NCI-H510A treated with DMSO at 0.1 percent for 48 hours (cell line): Measurements from ENCODE around the gene LY6G6F.

Experiments
- DNase-seq: peaks from one replicate; lab custom pipeline; 2025; lab: John Stamatoyannopoulos, UW

Gene LY6G6F

DNA sequence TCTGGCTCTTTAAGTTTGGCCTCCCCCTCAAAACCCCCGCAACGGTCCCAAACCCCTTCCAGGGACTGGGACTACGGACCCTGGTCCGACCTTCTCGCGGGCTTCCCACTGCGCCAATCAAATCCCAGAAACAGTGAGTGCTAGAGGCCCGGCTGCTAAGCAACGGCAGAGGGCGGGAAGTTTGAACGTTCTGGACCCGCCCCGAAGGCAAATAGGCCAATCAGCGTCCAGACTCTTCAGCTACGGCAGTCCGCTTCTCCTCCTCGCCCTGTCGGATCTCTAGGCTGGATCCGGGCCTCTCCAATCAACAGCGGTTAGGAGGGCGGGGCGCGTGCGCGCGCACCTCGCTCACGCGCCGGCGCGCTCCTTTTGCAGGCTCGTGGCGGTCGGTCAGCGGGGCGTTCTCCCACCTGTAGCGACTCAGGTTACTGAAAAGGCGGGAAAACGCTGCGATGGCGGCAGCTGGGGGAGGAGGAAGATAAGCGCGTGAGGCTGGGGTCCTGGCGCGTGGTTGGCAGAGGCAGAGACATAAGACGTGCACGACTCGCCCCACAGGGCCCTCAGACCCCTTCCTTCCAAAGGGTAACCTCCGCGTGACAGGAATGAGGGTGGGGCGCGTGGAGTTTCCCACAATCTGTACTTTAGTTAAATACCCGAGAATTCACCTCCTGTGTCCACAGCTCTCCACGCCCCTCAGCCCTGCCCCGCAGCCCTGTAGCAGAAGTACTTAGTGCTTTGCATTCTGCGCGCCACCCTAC is 33.2 kb downstream of the LY6G6F start, which contains the start of gene MSH5:
MSH5 (plus strand) TSS at position 367 of the 758 bp plus-strand sequence. CDS start 462 bp downstream, outside the sequence.
- peak; percentile 100 for DNase-seq

GRCh38 chr6:31740397-31741223 is 33.9 kb downstream of the LY6G6F start:
- peak; percentile 69 for DNase-seq

DNA sequence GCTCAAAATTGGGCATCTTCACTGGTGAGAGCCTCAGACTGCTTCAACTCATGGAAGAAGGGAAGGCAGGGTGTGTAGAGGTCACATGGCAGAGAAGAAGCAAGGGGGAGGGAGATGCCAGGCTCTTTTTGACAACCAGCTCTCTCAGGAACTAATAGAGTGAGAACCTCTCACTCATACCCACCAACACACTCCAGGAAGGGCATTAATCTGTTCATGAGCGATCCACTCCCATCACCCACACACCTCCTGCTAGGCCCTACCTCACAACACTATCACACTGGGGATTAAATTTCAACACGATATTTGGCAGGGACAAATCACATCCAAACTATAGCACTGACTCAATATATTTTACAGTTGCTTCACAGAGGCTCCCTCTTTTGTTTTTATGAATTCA is 35.1 kb downstream of the LY6G6F start:
- no peak for DNase-seq

- no peak for DNase-seq
Observed at GRCh38 chr6:31742894-31743293, 36.2 kb downstream of the LY6G6F start.

DNA sequence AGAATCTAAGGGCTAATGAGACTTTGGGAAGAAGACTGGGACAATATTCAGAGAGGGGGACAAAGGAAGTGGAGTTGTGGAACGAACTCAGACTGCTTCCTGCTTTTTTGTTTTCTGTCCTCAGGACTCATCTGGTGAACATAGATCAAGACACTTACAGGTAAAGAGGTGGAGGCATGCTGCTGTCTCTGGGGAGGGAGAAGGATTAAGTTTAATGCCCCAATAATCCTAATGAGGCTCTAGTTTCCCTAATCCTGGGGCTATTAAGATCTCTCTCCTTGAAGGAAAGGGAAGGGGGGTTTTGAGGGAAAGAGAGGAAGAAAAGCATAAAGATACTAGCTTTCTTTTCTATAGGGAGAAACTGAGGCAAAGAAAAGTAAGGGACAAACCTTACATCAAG is 37.8 kb downstream of the LY6G6F start:
- DNase-seq: no peak

DNA sequence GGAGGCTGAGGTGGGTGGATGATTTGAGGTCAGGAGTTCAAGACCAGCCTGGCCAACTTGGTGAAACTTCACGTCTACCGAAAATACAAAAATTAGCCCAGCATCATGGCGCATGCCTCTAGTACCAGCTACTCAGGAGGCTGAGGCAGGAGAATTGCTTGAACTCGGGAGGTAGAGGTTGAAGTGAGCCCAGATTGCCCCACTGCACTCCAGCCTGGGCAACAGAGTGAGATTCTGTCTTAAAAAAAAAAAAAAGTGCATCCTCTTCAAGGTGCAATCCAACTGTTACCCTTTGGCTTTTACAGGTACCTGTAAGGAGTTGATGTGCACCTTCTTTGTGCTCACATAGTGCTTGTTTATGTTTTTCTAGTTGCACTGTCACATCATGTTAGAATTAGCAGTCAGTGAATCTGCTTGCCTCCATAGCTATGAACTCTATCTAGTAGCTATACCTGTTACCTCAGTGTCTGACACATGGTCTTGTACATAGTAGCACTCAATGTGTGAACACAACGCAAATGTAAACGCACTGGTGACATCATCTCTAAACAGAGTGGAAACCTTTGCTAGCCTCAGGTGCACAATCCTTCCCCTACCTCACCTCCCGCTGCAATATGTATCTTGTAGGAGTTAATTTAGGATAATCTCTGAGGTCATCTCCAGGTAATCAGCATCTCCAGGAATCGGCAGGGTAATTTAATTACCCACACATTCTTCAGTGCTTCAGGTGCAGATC is 42.8 kb downstream of the LY6G6F start:
- DNase-seq: no peak

DNA sequence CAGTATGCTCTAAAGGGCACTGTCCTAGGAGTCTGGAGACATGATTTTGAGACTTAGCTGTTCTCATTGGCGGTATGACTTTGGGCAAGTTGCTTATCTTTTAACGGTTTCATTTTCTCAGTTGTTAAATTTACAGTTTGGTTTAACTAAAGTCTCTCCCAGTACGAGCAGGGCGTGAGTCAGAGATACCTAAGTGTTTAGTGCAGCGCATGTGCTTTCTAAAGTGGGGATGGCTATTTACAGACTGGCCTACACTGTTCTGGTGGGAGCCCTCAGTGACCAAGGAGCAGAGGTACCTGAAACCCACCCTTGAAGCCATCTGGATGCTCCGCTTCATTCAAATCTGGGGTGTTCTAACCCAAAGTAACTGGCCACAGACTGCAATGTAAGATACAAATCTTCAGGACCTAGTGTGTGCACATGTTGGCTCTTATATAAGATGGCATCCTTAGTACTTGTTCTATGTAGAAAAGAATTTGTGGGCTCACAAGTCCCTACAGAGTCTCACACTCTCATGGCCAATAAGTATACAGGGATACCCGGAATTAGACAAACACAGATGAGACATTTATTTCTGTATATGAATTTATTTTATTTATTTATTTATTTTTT is 43.9 kb downstream of the LY6G6F start:
- no peak for DNase-seq

DNA sequence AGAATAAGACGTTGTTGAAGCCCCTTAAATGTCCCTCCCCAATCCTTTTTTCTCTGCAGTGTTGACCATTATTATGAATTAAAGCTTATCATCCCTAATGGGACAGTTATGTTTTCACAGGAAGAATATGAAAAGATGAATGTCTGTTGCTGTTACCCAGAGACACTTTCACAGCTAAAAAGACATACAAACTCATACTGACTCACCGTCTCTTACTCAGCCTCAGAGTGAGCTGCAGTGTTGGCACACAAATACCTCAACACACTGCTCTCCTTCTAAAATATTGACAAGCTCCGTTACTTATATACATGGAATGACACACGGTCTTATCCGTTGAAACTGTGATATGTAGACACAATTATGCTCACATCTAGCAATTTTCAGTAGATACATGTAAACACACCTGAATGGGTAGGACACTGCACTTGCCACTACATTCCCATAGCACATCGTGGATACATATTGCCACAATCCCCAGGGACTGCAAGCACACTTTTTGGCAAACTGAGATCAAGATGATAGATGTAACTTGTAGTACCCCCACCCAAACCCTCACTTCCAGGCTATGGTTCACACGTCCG is 46.2 kb downstream of the LY6G6F start:
- DNase-seq: no peak

- no peak for DNase-seq
Observed at GRCh38 chr6:31758281-31758680, 51.6 kb downstream of the LY6G6F start.
